PFSK-1 (cell line): ENCODE data around the gene TPBGL.

ENCODE experiments used
- FOXP2 ChIP-seq: optimal IDR thresholded peaks from 2 replicates; pipeline ENCODE3; 2011; ENCODE audit warnings: borderline replicate concordance, control low read depth, inconsistent platforms; ENCODE audit not compliant: insufficient read depth; ENCODE audit errors: extremely low read length, extremely low read depth
- POLR2AphosphoS5 ChIP-seq: IDR thresholded peaks from 2 replicates; pipeline ENCODE4 v1.6.1; 2012; ENCODE audit warnings: low read depth, mild to moderate bottlenecking, control low read depth, low read length, moderate library complexity
- SIN3A ChIP-seq: IDR thresholded peaks from 2 replicates; pipeline ENCODE4 v1.6.1; 2012; ENCODE audit warnings: mild to moderate bottlenecking, low read length, moderate library complexity, borderline replicate concordance; ENCODE audit not compliant: insufficient read depth
- TAF1 ChIP-seq: IDR thresholded peaks from 2 replicates; pipeline ENCODE4 v1.6.1; 2012; ENCODE audit warnings: low read length, control low read depth, borderline replicate concordance; ENCODE audit not compliant: insufficient read depth
- TF ChIP-seq, protein P1 (sequence below), 2 experiments: IDR thresholded peaks; 2 replicates each; pipeline versions ENCODE4 v1.6.1 to v1.8.0; 2011 to 2012; ENCODE audit warnings: low read depth in 2 of 2, low read length in 2 of 2, control low read depth in 1 of 2, inconsistent platforms in 1 of 2, mild to moderate bottlenecking in 1 of 2, moderate library complexity in 1 of 2; ENCODE audit not compliant: insufficient read depth in 1 of 2

DNA sequence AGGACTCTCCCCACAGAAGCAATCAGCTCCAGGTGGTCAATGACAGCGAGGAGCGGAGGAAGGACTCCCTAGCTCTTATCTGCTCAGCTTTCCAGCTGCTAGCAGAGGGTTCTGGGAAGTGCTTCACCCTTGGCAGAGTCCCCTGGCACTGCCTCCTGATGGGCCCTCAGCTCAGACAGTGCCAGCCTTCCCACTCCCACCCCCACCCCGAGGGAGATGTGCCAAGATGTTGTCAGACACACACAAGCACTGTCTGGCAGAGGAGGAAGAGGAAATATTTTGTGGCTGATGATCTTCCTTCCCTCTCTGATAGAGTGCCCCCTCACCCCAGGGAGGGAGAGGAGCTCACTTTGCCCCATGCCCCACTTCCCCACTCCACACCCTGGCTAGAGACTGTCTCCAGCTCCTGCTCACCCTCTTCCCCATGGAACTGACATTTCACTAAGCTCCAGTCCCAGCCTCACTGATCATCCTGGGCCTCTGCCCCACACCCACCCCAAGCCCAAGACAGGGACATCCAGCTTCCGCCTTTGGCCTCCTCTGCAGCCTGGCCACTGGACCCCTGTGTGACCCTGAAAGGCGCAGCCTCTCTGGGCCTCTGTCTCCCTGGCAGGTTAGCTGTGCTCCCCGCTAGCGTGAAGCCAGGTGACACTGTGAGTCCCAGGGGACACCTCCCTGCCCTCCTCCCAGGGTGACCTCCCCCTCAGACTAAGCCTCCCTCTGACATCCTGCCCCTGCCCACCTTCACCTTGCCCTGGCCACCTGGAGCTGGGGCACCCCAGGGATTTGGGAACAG lies 45.2 kb upstream of the TPBGL start:
- TF ChIP-seq, protein P1, sequence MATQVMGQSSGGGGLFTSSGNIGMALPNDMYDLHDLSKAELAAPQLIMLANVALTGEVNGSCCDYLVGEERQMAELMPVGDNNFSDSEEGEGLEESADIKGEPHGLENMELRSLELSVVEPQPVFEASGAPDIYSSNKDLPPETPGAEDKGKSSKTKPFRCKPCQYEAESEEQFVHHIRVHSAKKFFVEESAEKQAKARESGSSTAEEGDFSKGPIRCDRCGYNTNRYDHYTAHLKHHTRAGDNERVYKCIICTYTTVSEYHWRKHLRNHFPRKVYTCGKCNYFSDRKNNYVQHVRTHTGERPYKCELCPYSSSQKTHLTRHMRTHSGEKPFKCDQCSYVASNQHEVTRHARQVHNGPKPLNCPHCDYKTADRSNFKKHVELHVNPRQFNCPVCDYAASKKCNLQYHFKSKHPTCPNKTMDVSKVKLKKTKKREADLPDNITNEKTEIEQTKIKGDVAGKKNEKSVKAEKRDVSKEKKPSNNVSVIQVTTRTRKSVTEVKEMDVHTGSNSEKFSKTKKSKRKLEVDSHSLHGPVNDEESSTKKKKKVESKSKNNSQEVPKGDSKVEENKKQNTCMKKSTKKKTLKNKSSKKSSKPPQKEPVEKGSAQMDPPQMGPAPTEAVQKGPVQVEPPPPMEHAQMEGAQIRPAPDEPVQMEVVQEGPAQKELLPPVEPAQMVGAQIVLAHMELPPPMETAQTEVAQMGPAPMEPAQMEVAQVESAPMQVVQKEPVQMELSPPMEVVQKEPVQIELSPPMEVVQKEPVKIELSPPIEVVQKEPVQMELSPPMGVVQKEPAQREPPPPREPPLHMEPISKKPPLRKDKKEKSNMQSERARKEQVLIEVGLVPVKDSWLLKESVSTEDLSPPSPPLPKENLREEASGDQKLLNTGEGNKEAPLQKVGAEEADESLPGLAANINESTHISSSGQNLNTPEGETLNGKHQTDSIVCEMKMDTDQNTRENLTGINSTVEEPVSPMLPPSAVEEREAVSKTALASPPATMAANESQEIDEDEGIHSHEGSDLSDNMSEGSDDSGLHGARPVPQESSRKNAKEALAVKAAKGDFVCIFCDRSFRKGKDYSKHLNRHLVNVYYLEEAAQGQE (IDR thresholded peaks at IDR 0.05; ENCODE audit: insufficient read depth in 1 of 2, low read depth in 2 of 2, low read length in 2 of 2), result no peak
- TF ChIP-seq POLR2AphosphoS5, result no peak
- TF ChIP-seq TAF1, result no peak
- TF ChIP-seq SIN3A, result no peak
- no peak for TF ChIP-seq FOXP2
